Measurements from ENCODE around the gene RRAS2. TPM values are rescaled to one million over a fixed set of nuclear protein-coding genes. Genes with fewer than 3 reads are reported as not detected.

The RRAS2 gene
- total RNA-seq, 1 donor from 2014 or later: 36.6 TPM

DNA sequence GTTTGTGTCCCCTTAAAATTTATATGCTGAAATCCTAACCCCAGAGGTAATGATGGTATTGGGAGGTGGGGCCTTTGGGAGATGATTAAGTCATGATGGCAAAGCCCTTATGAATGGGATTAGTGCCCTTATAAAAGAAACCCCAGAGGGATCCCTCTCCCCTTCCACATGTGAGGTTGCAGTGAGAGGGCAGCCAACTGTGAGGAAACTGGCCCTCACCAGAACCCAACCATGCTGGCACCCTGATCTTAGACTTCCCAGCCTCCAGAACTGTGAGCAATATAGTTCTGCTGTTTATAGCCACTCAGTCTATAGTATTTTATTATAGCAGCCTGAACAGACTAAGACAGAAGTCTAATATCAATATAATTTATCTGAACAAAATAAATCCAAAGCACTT lies 27.1 kb upstream of the RRAS2 start:
- Mint-ChIP-seq H3K36me3 (ENCODE audit: low read depth) (no peaks in the 10 kb centered on the region), H3K27me3 (ENCODE audit: low read depth) (peaks cover 39% of the 10 kb centered on the region), H3K4me3 (no peak overlapping the region), H3K4me1 (peaks cover 12% of the 10 kb centered on the region), H3K9me3 (no peaks in the 10 kb centered on the region), H3K27ac (ENCODE audit: unreplicated experiment) (no peak overlapping the region)
- DNase-seq (ENCODE audit: low read depth, low spot score): no peak
- TF ChIP-seq, protein P1, sequence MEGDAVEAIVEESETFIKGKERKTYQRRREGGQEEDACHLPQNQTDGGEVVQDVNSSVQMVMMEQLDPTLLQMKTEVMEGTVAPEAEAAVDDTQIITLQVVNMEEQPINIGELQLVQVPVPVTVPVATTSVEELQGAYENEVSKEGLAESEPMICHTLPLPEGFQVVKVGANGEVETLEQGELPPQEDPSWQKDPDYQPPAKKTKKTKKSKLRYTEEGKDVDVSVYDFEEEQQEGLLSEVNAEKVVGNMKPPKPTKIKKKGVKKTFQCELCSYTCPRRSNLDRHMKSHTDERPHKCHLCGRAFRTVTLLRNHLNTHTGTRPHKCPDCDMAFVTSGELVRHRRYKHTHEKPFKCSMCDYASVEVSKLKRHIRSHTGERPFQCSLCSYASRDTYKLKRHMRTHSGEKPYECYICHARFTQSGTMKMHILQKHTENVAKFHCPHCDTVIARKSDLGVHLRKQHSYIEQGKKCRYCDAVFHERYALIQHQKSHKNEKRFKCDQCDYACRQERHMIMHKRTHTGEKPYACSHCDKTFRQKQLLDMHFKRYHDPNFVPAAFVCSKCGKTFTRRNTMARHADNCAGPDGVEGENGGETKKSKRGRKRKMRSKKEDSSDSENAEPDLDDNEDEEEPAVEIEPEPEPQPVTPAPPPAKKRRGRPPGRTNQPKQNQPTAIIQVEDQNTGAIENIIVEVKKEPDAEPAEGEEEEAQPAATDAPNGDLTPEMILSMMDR (conservative IDR thresholded peaks at IDR 0.05): no peak

GRCh38 chr11:14384338-14384737 lies 25.4 kb upstream of the RRAS2 start:
- no peak for DNase-seq (ENCODE audit: low read depth, low spot score)
- Mint-ChIP-seq H3K27me3 (ENCODE audit: low read depth) (peaks cover 54% of the 10 kb centered on the region), H3K9me3 (no peaks in the 10 kb centered on the region), H3K4me3 (no peak overlapping the region), H3K36me3 (ENCODE audit: low read depth) (no peaks in the 10 kb centered on the region), H3K4me1 (peaks cover 12% of the 10 kb centered on the region), H3K27ac (ENCODE audit: unreplicated experiment) (no peak overlapping the region)
- TF ChIP-seq, protein P1 (conservative IDR thresholded peaks at IDR 0.05): no peak

GRCh38 chr11:14381968-14382367 lies 23.0 kb upstream of the RRAS2 start:
- Mint-ChIP-seq H3K27ac (ENCODE audit: unreplicated experiment) (no peak overlapping the region), H3K36me3 (ENCODE audit: low read depth) (no peaks in the 10 kb centered on the region), H3K4me1 (peaks cover 10% of the 10 kb centered on the region), H3K4me3 (no peak overlapping the region), H3K9me3 (no peaks in the 10 kb centered on the region), H3K27me3 (ENCODE audit: low read depth) (peaks cover 64% of the 10 kb centered on the region)
- DNase-seq (ENCODE audit: low read depth, low spot score): no peak
- TF ChIP-seq, protein P1 (conservative IDR thresholded peaks at IDR 0.05): no peak

DNA sequence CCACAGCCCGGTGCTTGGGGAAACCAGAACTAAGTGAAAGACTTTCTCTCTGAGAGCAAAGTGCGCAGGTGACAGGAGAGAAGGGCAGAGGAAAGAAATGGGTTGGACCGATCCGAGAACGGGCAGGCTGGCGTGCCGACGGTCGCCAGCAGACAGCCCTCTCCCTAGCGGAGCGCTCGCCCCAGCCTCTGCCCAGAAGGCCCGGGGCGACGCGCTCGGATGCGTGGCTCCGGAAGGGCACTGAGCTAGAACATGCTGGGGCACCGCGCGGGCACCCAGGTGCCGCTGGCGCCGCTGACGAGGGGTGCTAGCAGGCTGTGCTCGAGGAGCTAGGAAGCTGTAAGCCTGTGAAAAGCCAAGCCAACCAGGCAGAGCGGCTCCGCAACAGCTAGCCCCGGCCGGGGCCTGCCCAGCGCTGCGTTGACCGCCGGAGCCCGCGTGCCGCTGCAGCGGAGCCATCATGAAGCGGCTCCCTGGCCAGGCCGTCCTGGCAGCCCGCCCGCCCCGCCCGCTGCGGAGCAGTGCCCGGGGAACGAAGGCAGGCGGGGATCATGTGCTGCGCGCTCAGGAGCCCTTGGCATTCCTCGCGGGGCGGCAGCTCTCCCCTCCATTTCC lies 22.1 kb upstream of the RRAS2 start:
- H3K27ac Mint-ChIP-seq (ENCODE audit: unreplicated experiment): no peak overlapping the region
- no peaks in the 10 kb centered on the region for H3K9me3 Mint-ChIP-seq
- H3K4me3 Mint-ChIP-seq: peak overlapping the region; percentile 76
- H3K36me3 Mint-ChIP-seq (ENCODE audit: low read depth): no peaks in the 10 kb centered on the region
- TF ChIP-seq, protein P1 (conservative IDR thresholded peaks at IDR 0.05): no peak
- peaks cover 66% of the 10 kb centered on the region for H3K27me3 Mint-ChIP-seq (ENCODE audit: low read depth)
- peaks cover 5% of the 10 kb centered on the region for H3K4me1 Mint-ChIP-seq
- peak; percentile 39 for DNase-seq (ENCODE audit: low read depth, low spot score)

DNA sequence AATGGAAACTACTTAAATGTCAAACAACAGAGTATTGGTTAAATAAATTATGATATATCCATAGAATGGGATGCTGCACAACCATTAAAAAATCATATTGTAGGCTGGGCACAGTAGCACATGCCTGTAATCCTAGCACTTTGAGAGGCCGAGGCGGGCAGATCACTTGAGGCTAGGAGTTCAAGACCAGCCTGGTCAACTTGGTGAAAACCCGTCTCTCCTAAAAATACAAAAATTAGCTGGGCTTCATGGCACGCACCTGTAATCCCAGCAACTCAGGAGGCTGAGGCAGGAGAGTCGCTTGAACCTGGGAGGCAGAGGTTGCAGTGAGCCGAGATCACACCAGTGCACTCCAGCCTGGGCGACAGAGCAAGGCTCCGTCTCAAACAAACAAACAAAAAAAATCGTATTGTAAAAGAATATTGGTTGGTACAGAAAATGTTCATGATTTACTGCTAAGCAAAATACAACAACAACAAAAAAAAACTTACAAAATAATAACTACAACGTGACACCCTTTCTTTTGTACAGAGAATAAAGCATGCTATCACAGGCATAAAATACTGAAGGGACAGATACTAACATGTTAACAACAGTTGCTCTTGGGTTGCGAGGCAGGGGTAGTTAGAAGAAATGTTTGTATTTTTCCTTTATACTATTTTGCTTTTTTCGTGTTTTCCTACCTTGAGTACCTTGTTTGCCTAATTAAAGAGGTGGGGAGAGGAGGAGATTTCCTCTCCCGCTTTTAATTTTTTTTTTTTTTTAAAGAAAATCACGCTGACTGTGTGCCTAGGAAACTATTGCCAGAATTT lies 21.3 kb upstream of the RRAS2 start:
- H3K4me1 Mint-ChIP-seq: peaks cover 5% of the 10 kb centered on the region
- no peak for DNase-seq (ENCODE audit: low read depth, low spot score)
- TF ChIP-seq, protein P1 (conservative IDR thresholded peaks at IDR 0.05): no peak
- H3K27me3 Mint-ChIP-seq (ENCODE audit: low read depth): peaks cover 71% of the 10 kb centered on the region
- no peaks in the 10 kb centered on the region for H3K9me3 Mint-ChIP-seq
- no peaks in the 10 kb centered on the region for H3K36me3 Mint-ChIP-seq (ENCODE audit: low read depth)
- peak overlapping the region; percentile 65 for H3K4me3 Mint-ChIP-seq
- no peak overlapping the region for H3K27ac Mint-ChIP-seq (ENCODE audit: unreplicated experiment)

Data from neural crest cell (in vitro differentiated cells).